Measurements from ENCODE around the gene AATF.

The AATF gene

DNA sequence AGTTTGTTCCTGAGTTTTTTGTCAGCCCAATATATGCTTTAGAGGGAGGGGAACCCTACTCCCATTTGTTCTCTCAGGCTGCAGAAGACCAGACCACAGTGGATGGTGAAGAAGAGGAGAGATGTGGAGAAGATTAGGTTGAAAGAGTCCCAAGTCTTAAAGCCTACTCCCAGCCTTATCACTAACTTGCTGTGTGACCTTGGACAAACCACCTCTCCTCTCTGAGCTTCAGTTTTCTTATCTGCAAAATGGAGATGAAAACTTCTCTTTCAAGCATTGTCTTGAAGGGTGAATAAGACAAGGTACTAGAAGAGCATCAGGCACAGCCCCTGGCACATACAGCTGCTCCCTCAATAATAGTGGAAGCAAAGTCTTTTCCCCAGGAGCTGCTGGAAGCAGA lies 26.6 kb upstream of the AATF start:
- ChIA-PET POLR2A (no interaction called here), CTCF (interaction anchor here (0.6 to 1.7 kb wide), 3 partner anchors 10 to 289 kb away, joined by 3 to 4 read pairs (median 3); no protein-coding TSS in a partner anchor)
- no peak for DNase-seq (ENCODE audit: extremely low spot score)
- no peak for TF ChIP-seq HDGF (IDR thresholded peaks at IDR 0.05; ENCODE audit: borderline replicate concordance)
- TF ChIP-seq ELF4 (IDR thresholded peaks at IDR 0.05): no peak
- no peak for TF ChIP-seq BHLHE40 (IDR thresholded peaks at IDR 0.05; ENCODE audit: borderline replicate concordance)
- no peak for TF ChIP-seq FOXA1 (IDR thresholded peaks at IDR 0.05)
- TF ChIP-seq ZNF384 (IDR thresholded peaks at IDR 0.05): no peak
- TF ChIP-seq LEF1 (IDR thresholded peaks at IDR 0.05; ENCODE audit: borderline replicate concordance): no peak
- TF ChIP-seq, protein P1, sequence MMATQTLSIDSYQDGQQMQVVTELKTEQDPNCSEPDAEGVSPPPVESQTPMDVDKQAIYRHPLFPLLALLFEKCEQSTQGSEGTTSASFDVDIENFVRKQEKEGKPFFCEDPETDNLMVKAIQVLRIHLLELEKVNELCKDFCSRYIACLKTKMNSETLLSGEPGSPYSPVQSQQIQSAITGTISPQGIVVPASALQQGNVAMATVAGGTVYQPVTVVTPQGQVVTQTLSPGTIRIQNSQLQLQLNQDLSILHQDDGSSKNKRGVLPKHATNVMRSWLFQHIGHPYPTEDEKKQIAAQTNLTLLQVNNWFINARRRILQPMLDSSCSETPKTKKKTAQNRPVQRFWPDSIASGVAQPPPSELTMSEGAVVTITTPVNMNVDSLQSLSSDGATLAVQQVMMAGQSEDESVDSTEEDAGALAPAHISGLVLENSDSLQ (IDR thresholded peaks at IDR 0.05): no peak
- no peak for TF ChIP-seq TARDBP (IDR thresholded peaks at IDR 0.05)
- no peak for TF ChIP-seq NFRKB (IDR thresholded peaks at IDR 0.05)
- no peak for TF ChIP-seq SP1 (IDR thresholded peaks at IDR 0.05)

DNA sequence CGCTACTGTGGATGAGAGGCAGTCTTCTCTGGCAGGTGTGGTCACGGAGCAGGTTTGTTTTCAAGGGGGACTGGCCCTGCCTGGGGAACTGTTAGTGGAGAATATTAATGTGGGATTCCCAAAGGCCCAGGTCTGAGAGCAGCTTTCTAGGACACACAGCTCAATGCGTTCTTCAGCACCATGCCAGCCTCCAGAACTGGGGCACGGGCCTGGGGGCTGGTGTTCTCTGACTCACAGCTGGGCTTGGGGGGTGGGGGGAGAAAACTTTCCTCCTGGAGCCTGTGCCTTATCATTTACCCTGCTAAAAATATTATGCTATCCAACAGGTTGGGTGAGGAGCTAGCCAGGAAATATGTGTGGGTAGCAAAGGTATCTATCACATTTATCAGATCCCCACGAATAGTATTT lies 24.9 kb upstream of the AATF start:
- ChIA-PET POLR2A (interaction anchor here (1.3 to 1.6 kb wide), 2 partner anchors 79 to 331 kb away, joined by 3 read pairs; no protein-coding TSS in a partner anchor), CTCF (interaction anchor here (0.6 to 1.2 kb wide), 2 partner anchors 91 to 266 kb away, joined by 4 read pairs; no protein-coding TSS in a partner anchor)
- TF ChIP-seq, protein P1 (IDR thresholded peaks at IDR 0.05): no peak
- no peak for TF ChIP-seq ARNT (IDR thresholded peaks at IDR 0.05)
- no peak for TF ChIP-seq CTBP1 (IDR thresholded peaks at IDR 0.05; ENCODE audit: borderline replicate concordance)
- TF ChIP-seq BHLHE40 (IDR thresholded peaks at IDR 0.05; ENCODE audit: borderline replicate concordance): no peak
- TF ChIP-seq HDGF (IDR thresholded peaks at IDR 0.05; ENCODE audit: borderline replicate concordance): no peak
- TF ChIP-seq FOXM1 (IDR thresholded peaks at IDR 0.05; ENCODE audit: borderline replicate concordance): no peak
- TF ChIP-seq ZNF384 (IDR thresholded peaks at IDR 0.05): no peak
- no peak for TF ChIP-seq TARDBP (IDR thresholded peaks at IDR 0.05)
- no peak for TF ChIP-seq FOXK2 (IDR thresholded peaks at IDR 0.05)
- DNase-seq (ENCODE audit: extremely low spot score): no peak

DNA sequence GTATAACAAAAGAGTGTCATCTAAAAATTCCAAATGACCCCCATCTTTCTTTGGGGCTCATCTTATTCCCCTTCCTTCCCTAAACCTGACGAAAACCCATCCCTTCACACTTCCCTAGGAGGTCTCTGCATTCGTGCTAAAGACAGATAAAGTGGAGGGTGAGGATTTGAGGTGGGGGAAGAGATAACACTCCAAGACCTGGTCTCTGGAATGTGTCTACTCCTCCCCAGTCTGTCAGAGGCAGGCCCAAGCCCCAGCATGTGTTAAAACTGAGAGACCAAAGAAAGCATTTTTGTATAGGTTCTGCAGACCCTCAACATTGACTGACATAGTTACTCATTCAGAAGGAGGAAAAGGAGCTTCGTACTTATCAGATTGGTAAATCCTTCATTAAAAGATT lies 22.5 kb upstream of the AATF start:
- DNase-seq (ENCODE audit: extremely low spot score): no peak
- CTCF ChIA-PET: no interaction called here
- no peak for TF ChIP-seq ZNF384 (IDR thresholded peaks at IDR 0.05)
- POLR2A ChIA-PET: interaction anchor here (1.3 kb wide), 1 partner anchor 10 kb away, joined by 7 read pairs; the partner anchor contains the start of gene LHX1

DNA sequence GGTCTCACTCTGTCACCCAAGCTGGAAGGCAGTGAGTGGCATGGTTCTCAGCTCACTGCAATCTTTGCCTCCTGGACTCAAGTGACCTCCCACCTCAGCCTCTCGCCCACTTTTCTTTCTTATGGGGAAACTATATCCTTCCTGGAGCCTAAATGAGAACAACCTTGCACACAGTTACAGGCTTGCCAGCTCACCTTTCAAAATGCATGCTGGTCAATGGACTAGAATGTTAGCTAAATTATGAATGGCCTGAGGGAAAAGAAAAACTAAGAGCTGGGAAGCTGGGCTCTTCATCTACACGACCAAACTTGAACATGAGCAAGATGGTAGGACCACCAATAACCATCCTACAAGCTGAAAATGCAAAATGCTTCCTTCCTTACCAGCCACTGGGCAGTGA lies 22.1 kb upstream of the AATF start:
- TF ChIP-seq FOXA1 (IDR thresholded peaks at IDR 0.05): no peak
- TF ChIP-seq FOXK2 (IDR thresholded peaks at IDR 0.05): no peak
- TF ChIP-seq HDGF (IDR thresholded peaks at IDR 0.05; ENCODE audit: borderline replicate concordance): no peak
- no peak for DNase-seq (ENCODE audit: extremely low spot score)
- POLR2A ChIA-PET: interaction anchor here (1.3 kb wide), 1 partner anchor 10 kb away, joined by 7 read pairs; the partner anchor contains the start of gene LHX1
- CTCF ChIA-PET: no interaction called here

DNA sequence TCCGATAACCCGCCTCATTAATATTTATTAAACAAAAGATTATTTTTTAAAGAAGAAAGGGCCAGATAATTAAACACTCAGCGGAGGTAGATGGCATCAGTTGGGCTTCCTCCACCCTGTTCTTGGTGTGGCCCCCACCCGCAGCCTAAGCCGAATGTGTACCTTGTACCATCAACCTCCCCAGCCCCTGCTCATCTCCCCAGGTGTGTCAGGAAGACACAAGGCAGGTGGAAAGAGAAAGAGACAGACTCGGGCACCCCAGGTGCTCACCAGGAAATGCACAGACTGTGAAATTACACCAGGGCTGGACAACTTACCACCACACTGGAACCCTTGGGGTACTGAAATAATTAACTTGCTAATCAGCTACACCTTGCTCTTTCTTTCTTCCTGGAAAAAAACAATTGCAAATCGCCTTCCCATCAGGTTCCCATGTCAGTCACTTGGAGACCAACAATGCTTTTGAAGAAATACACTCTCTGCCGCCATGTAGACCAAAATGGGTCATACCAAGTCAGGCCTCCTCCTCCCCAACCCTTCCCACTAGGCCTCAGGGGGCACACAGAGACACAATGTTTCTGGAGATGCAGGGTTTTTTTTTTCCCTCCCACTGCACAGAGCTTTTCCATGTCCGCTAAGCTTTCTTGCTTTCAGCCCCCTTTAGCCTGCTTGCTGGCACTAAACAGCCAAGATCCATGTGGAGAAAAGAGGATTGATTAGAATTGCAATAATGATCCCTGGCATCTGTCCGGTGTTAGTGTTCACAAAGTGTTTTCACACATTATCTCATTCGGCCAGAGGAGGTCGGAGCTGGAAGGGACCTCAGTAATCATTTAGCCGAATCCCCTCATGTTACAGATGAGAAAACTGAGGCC lies 20.0 kb upstream of the AATF start:
- CTCF ChIA-PET: no interaction called here
- DNase-seq (ENCODE audit: extremely low spot score): no peak
- POLR2A ChIA-PET: interaction anchor here (1.4 kb wide), 1 partner anchor 286 kb away, joined by 3 read pairs; no protein-coding TSS in a partner anchor
- TF ChIP-seq HDGF (IDR thresholded peaks at IDR 0.05; ENCODE audit: borderline replicate concordance) (no peak), CTBP1 (IDR thresholded peaks at IDR 0.05; ENCODE audit: borderline replicate concordance) (no peak), FOXA1 (IDR thresholded peaks at IDR 0.05) (no peak), SUZ12 (IDR thresholded peaks at IDR 0.05) (no peak), SP1 (IDR thresholded peaks at IDR 0.05) (no peak), NFRKB (IDR thresholded peaks at IDR 0.05) (no peak), ZNF384 (IDR thresholded peaks at IDR 0.05) (no peak)

DNA sequence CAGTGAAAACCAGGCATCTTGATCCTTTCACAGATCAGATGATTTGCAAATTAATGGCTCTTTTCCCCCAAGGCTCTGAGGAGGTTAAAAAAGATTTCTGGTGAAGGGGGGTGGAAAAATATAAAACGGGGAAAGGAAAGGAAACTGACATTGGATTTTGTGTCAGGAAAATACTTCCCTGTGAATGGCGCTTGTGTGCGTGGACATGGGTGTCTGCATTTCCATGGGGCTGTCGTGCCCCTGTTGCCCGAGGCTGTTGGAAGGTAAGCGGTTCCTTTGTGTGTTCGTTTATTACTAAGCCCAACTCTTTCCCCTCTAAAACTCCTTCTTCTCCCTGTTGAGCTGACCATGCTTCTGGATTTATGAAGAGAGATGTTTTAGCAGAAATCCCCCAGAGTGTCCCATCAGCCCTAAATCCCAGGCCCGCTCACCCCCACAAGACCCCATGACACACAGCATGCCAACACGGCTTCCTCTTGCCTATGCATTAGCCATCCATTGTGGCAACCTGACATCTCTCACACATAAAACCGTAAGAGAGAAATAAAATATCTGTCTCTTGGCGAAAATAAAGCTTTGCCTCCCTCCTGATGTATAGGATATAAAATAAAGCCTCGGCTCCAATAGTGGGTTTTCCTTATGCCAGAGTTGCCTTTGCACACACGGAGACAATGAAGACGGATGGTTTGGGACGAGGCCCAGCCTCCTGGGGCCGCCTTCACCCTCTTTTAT lies 18.7 kb upstream of the AATF start:
- TF ChIP-seq BHLHE40 (IDR thresholded peaks at IDR 0.05; ENCODE audit: borderline replicate concordance): no peak
- TF ChIP-seq HDGF (IDR thresholded peaks at IDR 0.05; ENCODE audit: borderline replicate concordance): no peak
- no peak for TF ChIP-seq L3MBTL2 (conservative IDR thresholded peaks at IDR 0.05)
- no peak for TF ChIP-seq ELF4 (IDR thresholded peaks at IDR 0.05)
- no peak for TF ChIP-seq FOXA1 (IDR thresholded peaks at IDR 0.05)
- no peak for TF ChIP-seq ZNF384 (IDR thresholded peaks at IDR 0.05)
- TF ChIP-seq SUZ12 (IDR thresholded peaks at IDR 0.05): no peak
- no peak for TF ChIP-seq NFRKB (IDR thresholded peaks at IDR 0.05)
- no peak for TF ChIP-seq ARNT (IDR thresholded peaks at IDR 0.05)
- no peak for TF ChIP-seq FOXK2 (IDR thresholded peaks at IDR 0.05)
- no peak for TF ChIP-seq LEF1 (IDR thresholded peaks at IDR 0.05; ENCODE audit: borderline replicate concordance)
- no peak for TF ChIP-seq TARDBP (IDR thresholded peaks at IDR 0.05)
- no peak for TF ChIP-seq FOXM1 (IDR thresholded peaks at IDR 0.05; ENCODE audit: borderline replicate concordance)
- TF ChIP-seq SP1 (IDR thresholded peaks at IDR 0.05): no peak
- no peak for TF ChIP-seq CTBP1 (IDR thresholded peaks at IDR 0.05; ENCODE audit: borderline replicate concordance)
- TF ChIP-seq, protein P1 (IDR thresholded peaks at IDR 0.05): no peak
- no peak for DNase-seq (ENCODE audit: extremely low spot score)
- ChIA-PET POLR2A (interaction anchor here (0.6 to 1.0 kb wide), 2 partner anchors 16 to 23 kb away, joined by 3 read pairs; no protein-coding TSS in a partner anchor), CTCF (no interaction called here)
